ENCODE data around the gene NUTM2E. TPM values are rescaled to one million over a fixed set of nuclear protein-coding genes. Genes with fewer than 3 reads are reported as not detected.
A peak's percentile ranks its signal among the peaks of the same experiment; 100 is the strongest.
"Not testable (repeated sequence)": the region's sequence is repeated elsewhere in the genome, so short reads cannot be mapped to it uniquely, and the experiment has no call there.

Gene NUTM2E
- polyA plus RNA-seq (2011; rRNA removed): 0.07 and 0.09 TPM in 2 replicates
- 0.09 and 0.13 TPM in 2 replicates for polyA minus RNA-seq (2011; rRNA and poly(A)+ RNA removed)

DNA sequence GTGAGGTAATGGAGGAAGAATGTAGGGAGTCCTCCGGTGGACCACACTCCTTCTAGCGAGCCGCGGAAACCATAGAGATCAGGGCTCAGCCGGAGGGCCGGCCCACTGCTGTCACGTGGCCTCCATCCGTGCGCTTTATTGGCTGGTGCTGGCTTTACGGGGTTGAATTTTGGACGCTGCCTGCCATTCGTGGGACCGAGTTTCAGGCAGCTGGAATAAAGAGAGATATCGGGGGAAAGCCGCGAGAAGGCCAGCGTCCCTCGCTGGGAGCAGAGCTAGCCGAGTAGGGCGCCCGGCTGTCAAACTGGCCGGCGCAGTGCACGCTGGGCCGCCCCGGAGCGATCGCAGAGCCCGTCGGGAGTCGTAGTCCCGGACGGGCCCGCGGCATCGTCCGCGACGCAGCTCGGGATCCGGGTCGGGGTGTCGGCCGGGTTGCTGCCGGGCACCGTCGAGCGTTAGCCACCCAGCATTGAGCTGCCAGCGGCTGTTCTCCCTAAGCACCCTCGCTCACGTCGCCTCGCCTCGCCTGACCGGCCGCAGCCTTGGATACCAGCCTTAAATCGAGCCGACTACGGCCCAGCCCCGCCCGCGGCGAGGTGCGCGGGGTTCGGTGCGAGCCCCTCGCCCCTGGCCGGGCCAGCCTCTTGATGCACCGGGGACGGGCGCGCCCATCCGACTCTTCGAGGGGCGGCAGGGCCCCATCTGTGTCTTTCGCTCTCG, at the start of gene NUTM2E:
TSS of gene NUTM2E (plus strand) at position 244 of the 720 bp plus-strand sequence. CDS start 15,002 bp downstream, outside the sequence.
- DNase-seq (ENCODE audit: low read depth, low spot score): peak; percentile 24
- peak within 1 kb of the TSS; percentile 65 for H3K27ac ChIP-seq (ENCODE audit: low read depth, low read length)
- POLR2A ChIA-PET; H3K27me3 ChIP-seq (ENCODE audit: control insufficient read depth, insufficient read depth, low read length); CTCF ChIA-PET; H3K9me3 ChIP-seq (ENCODE audit: control insufficient read depth, insufficient read depth, low read length): not testable (repeated sequence)
- H3K4me3 ChIP-seq (ENCODE audit: low read depth, low read length): peak within 1 kb of the TSS; percentile 60

- H3K27ac ChIP-seq (ENCODE audit: low read depth, low read length); POLR2A ChIA-PET; CTCF ChIA-PET; DNase-seq (ENCODE audit: low read depth, low spot score); H3K9me3 ChIP-seq (ENCODE audit: control insufficient read depth, insufficient read depth, low read length); H3K27me3 ChIP-seq (ENCODE audit: control insufficient read depth, insufficient read depth, low read length); H3K4me3 ChIP-seq (ENCODE audit: low read depth, low read length): not testable (repeated sequence)
Measured at GRCh38 chr10:79777997-79778396, 48.5 kb upstream of the NUTM2E start.

DNA sequence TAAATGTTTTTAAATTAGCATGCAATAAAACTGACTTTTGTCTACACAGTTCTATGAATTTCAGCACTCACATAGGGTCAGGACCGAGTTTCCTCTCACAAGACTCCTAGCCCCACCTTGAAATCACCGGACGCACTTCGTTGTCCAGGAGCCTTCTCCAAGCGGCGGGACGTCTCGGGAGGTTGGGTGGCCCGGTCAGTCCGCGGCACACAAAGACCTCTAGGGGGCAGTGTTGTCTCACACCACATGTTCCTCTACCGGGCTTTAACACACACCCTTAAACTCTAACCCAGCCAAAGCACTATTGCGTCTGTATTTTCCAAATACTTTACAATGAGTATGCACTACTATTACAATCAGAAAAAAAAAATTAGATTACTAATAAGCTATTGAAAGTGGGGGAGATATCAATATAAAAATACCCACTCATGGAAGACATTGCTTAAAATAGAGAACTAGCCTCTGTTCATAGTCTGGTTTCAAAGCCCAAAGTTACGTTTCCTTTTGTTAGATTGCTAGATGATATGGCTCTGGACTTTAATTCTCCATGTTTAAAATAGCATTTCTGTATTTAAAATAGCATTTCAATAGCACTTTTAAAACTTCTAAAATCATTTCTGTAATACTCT, 47.1 kb upstream of the NUTM2E start:
- POLR2A ChIA-PET; H3K9me3 ChIP-seq (ENCODE audit: control insufficient read depth, insufficient read depth, low read length); H3K27ac ChIP-seq (ENCODE audit: low read depth, low read length); H3K4me3 ChIP-seq (ENCODE audit: low read depth, low read length); H3K27me3 ChIP-seq (ENCODE audit: control insufficient read depth, insufficient read depth, low read length): not testable (repeated sequence)
- peak; percentile 29 for DNase-seq (ENCODE audit: low read depth, low spot score)
- CTCF ChIA-PET: interaction anchor here (0.5 to 0.6 kb wide), 3 partner anchors 104 to 398 kb away, joined by 3 read pairs; no protein-coding TSS in a partner anchor
- peak; percentile 57 for TF ChIP-seq CTCF (IDR thresholded peaks at IDR 0.05; ENCODE audit: low read depth, low read length)

DNA sequence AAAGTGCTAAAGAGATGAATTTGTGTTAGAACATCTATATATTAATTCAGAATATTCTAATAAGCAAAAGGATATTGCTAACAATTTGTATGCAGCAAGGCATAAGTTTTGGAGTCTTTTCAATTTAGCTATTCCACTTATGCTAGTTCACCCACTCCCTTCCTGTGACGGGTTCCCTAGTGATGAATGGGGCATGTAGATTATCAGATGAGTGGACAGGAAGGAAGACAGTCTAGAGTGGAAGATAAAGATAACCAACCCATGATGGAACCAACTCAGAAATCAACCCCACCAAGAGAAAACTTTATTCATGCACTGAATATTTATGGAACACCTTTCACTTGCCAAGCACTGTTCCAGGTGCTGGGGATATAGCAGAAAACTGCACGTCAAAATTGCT, 46.5 kb upstream of the NUTM2E start:
- CTCF ChIA-PET; DNase-seq (ENCODE audit: low read depth, low spot score); H3K9me3 ChIP-seq (ENCODE audit: control insufficient read depth, insufficient read depth, low read length); H3K4me3 ChIP-seq (ENCODE audit: low read depth, low read length); H3K27me3 ChIP-seq (ENCODE audit: control insufficient read depth, insufficient read depth, low read length); POLR2A ChIA-PET; H3K27ac ChIP-seq (ENCODE audit: low read depth, low read length): not testable (repeated sequence)

GRCh38 chr10:79781584-79781983, 45.0 kb upstream of the NUTM2E start:
- H3K9me3 ChIP-seq (ENCODE audit: control insufficient read depth, insufficient read depth, low read length); CTCF ChIA-PET; POLR2A ChIA-PET; H3K27me3 ChIP-seq (ENCODE audit: control insufficient read depth, insufficient read depth, low read length); H3K27ac ChIP-seq (ENCODE audit: low read depth, low read length); H3K4me3 ChIP-seq (ENCODE audit: low read depth, low read length); DNase-seq (ENCODE audit: low read depth, low spot score): not testable (repeated sequence)

GRCh38 chr10:79787455-79787952, 39.0 kb upstream of the NUTM2E start:
- CTCF ChIA-PET; H3K27me3 ChIP-seq (ENCODE audit: control insufficient read depth, insufficient read depth, low read length); POLR2A ChIA-PET; H3K9me3 ChIP-seq (ENCODE audit: control insufficient read depth, insufficient read depth, low read length); H3K4me3 ChIP-seq (ENCODE audit: low read depth, low read length); H3K27ac ChIP-seq (ENCODE audit: low read depth, low read length); DNase-seq (ENCODE audit: low read depth, low spot score): not testable (repeated sequence)

DNA sequence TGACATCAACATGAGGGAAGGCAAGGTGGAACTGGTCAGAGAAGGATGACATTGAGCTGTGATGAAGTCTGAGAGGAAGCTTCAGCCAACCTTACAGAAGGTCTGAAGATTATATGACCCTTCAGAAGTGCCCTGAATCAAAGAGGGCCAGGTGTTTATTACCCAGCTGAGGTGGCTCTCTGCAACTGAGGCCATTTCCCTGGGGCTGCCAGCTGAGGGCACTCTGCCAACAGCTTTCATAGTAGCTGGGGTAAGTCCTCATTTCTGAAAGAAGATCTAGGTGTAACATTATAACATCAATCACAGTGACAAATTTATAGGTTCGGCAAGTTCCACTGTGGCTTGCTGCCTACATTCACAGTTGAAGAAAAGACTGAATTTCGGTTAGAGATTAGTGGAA, 37.2 kb upstream of the NUTM2E start:
- POLR2A ChIA-PET; H3K27me3 ChIP-seq (ENCODE audit: control insufficient read depth, insufficient read depth, low read length); H3K9me3 ChIP-seq (ENCODE audit: control insufficient read depth, insufficient read depth, low read length); CTCF ChIA-PET; DNase-seq (ENCODE audit: low read depth, low spot score); H3K4me3 ChIP-seq (ENCODE audit: low read depth, low read length); H3K27ac ChIP-seq (ENCODE audit: low read depth, low read length): not testable (repeated sequence)

GRCh38 chr10:79791906-79792517, 34.5 kb upstream of the NUTM2E start:
- DNase-seq (ENCODE audit: low read depth, low spot score); H3K27me3 ChIP-seq (ENCODE audit: control insufficient read depth, insufficient read depth, low read length); H3K27ac ChIP-seq (ENCODE audit: low read depth, low read length); H3K4me3 ChIP-seq (ENCODE audit: low read depth, low read length); H3K9me3 ChIP-seq (ENCODE audit: control insufficient read depth, insufficient read depth, low read length); POLR2A ChIA-PET; CTCF ChIA-PET: not testable (repeated sequence)

DNA sequence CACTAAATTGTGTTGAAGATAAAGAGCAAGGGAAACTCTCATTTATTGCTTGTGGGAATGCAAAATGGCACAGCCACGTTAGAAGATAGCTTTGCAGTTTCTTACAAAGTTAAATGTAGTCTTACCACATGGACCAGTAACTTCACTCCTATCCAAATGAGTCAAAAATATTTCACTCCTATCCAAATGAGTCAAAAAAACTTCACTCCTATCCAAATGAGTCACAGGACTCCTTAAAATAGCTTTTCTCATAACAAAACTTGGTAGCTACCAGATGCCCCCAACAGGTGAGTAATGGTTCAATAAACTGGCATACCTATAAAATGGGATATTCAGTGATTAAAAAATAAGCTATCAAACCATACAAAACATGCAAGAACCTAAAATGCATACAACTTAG, 27.2 kb upstream of the NUTM2E start:
- DNase-seq (ENCODE audit: low read depth, low spot score); H3K27me3 ChIP-seq (ENCODE audit: control insufficient read depth, insufficient read depth, low read length); CTCF ChIA-PET; H3K4me3 ChIP-seq (ENCODE audit: low read depth, low read length); H3K9me3 ChIP-seq (ENCODE audit: control insufficient read depth, insufficient read depth, low read length); POLR2A ChIA-PET; H3K27ac ChIP-seq (ENCODE audit: low read depth, low read length): not testable (repeated sequence)

GRCh38 chr10:79805857-79806256, 20.7 kb upstream of the NUTM2E start:
- H3K4me3 ChIP-seq (ENCODE audit: low read depth, low read length); POLR2A ChIA-PET; DNase-seq (ENCODE audit: low read depth, low spot score); CTCF ChIA-PET; H3K9me3 ChIP-seq (ENCODE audit: control insufficient read depth, insufficient read depth, low read length); H3K27me3 ChIP-seq (ENCODE audit: control insufficient read depth, insufficient read depth, low read length); H3K27ac ChIP-seq (ENCODE audit: low read depth, low read length): not testable (repeated sequence)

GRCh38 chr10:79811895-79812294, 14.6 kb upstream of the NUTM2E start:
- H3K27ac ChIP-seq (ENCODE audit: low read depth, low read length); DNase-seq (ENCODE audit: low read depth, low spot score); CTCF ChIA-PET; H3K4me3 ChIP-seq (ENCODE audit: low read depth, low read length); H3K9me3 ChIP-seq (ENCODE audit: control insufficient read depth, insufficient read depth, low read length); H3K27me3 ChIP-seq (ENCODE audit: control insufficient read depth, insufficient read depth, low read length); POLR2A ChIA-PET: not testable (repeated sequence)
